ENCODE data around the gene CBFA2T3.

Gene CBFA2T3

GRCh38 chr16:88979353-88980015 lies 2.5 kb upstream of the CBFA2T3 start:
- no peak for TF ChIP-seq TEAD4 (IDR thresholded peaks at IDR 0.05)
- no peak for TF ChIP-seq FOXM1 (IDR thresholded peaks at IDR 0.05; ENCODE audit: borderline replicate concordance, low read depth)
- TF ChIP-seq NFIC (IDR thresholded peaks at IDR 0.05), result no peak
- TF ChIP-seq YY1 (IDR thresholded peaks at IDR 0.05; ENCODE audit: low read depth), result no peak
- no peak for TF ChIP-seq CEBPB (IDR thresholded peaks at IDR 0.05)
- no peak for TF ChIP-seq RAD21 (IDR thresholded peaks at IDR 0.05; ENCODE audit: low read depth)
- TF ChIP-seq EGR1 (IDR thresholded peaks at IDR 0.05), result no peak
- TF ChIP-seq CREB1 (IDR thresholded peaks at IDR 0.05; ENCODE audit: low read depth), result no peak
- no peak for TF ChIP-seq MAX (IDR thresholded peaks at IDR 0.05)
- no peak for TF ChIP-seq TAF1 (IDR thresholded peaks at IDR 0.05; ENCODE audit: low read depth)
- TF ChIP-seq ZBTB7A (IDR thresholded peaks at IDR 0.05; ENCODE audit: low read depth), result no peak
- no peak for TF ChIP-seq EP300 (IDR thresholded peaks at IDR 0.05; ENCODE audit: borderline replicate concordance)
- TF ChIP-seq TCF12 (IDR thresholded peaks at IDR 0.05; ENCODE audit: low read depth), result no peak
- TF ChIP-seq REST (IDR thresholded peaks at IDR 0.05; ENCODE audit: low read depth), result no peak
- TF ChIP-seq USF1 (IDR thresholded peaks at IDR 0.05), result no peak

- TF ChIP-seq RAD21 (IDR thresholded peaks at IDR 0.05; ENCODE audit: low read depth) (no peak), NFIC (IDR thresholded peaks at IDR 0.05) (no peak), REST (IDR thresholded peaks at IDR 0.05; ENCODE audit: low read depth) (no peak), YY1 (IDR thresholded peaks at IDR 0.05; ENCODE audit: low read depth) (no peak), EGR1 (IDR thresholded peaks at IDR 0.05) (no peak), EP300 (IDR thresholded peaks at IDR 0.05; ENCODE audit: borderline replicate concordance) (no peak), TAF1 (IDR thresholded peaks at IDR 0.05; ENCODE audit: low read depth) (no peak), ZBTB7A (IDR thresholded peaks at IDR 0.05; ENCODE audit: low read depth) (no peak), TCF12 (IDR thresholded peaks at IDR 0.05; ENCODE audit: low read depth) (no peak), CEBPB (IDR thresholded peaks at IDR 0.05) (no peak)
These were observed 1.8 kb upstream of the CBFA2T3 start for GRCh38 chr16:88978608-88979346.

- TF ChIP-seq EGR1 (IDR thresholded peaks at IDR 0.05) (no peak), REST (IDR thresholded peaks at IDR 0.05; ENCODE audit: low read depth) (no peak), CEBPB (IDR thresholded peaks at IDR 0.05) (no peak), USF1 (IDR thresholded peaks at IDR 0.05) (no peak), CREB1 (IDR thresholded peaks at IDR 0.05; ENCODE audit: low read depth) (no peak), TAF1 (IDR thresholded peaks at IDR 0.05; ENCODE audit: low read depth) (no peak), TEAD4 (IDR thresholded peaks at IDR 0.05) (no peak), YY1 (IDR thresholded peaks at IDR 0.05; ENCODE audit: low read depth) (no peak), MAX (IDR thresholded peaks at IDR 0.05) (no peak), EP300 (IDR thresholded peaks at IDR 0.05; ENCODE audit: borderline replicate concordance) (no peak)
These were observed 1.0 kb upstream of the CBFA2T3 start for GRCh38 chr16:88977812-88978607.
